Activated naive CD8-positive, alpha-beta T cell treated with anti-CD3 and anti-CD28 coated beads for 36 hours (primary cell): ENCODE measurements around the gene ROCK1. TPM values are rescaled to one million over a fixed set of nuclear protein-coding genes. Genes with fewer than 3 reads are reported as not detected.
"Not testable (repeated sequence)": the region's sequence is repeated elsewhere in the genome, so short reads cannot be mapped to it uniquely, and the experiment has no call there.

Experiments used
- DNase-seq: peaks from one replicate; pipeline ENCODE4 v3.0.0; 2021
- H3K27ac Mint-ChIP-seq: one replicate; pipeline ENCODE4 v1.8.0; 2022; ENCODE audit warnings: mild to moderate bottlenecking, moderate library complexity, mixed read lengths
- H3K27me3 Mint-ChIP-seq: one replicate; pipeline ENCODE4 v1.8.0; 2022; ENCODE audit warnings: mild to moderate bottlenecking, mixed read lengths
- H3K36me3 Mint-ChIP-seq: one replicate; pipeline ENCODE4 v1.8.0; 2021; ENCODE audit warnings: mild to moderate bottlenecking, mixed read lengths
- H3K4me1 Mint-ChIP-seq: one replicate; pipeline ENCODE4 v1.8.0; 2021; ENCODE audit warnings: mixed read lengths
- H3K4me3 Mint-ChIP-seq: one replicate; pipeline ENCODE4 v1.8.0; 2022; ENCODE audit warnings: mild to moderate bottlenecking, moderate library complexity, mixed read lengths
- H3K9me3 Mint-ChIP-seq: one replicate; pipeline ENCODE4 v1.8.0; 2022; ENCODE audit warnings: mixed read lengths
- total RNA-seq, 2 experiments: library from RNA; stranded (reverse); gene quantifications; one replicate each; pipeline ENCODE4 v1.2.3, GENCODE V29; 2021

Gene ROCK1
- total RNA-seq, 2 experiments from 2014 or later, result 47.1 to 48.0 TPM

DNA sequence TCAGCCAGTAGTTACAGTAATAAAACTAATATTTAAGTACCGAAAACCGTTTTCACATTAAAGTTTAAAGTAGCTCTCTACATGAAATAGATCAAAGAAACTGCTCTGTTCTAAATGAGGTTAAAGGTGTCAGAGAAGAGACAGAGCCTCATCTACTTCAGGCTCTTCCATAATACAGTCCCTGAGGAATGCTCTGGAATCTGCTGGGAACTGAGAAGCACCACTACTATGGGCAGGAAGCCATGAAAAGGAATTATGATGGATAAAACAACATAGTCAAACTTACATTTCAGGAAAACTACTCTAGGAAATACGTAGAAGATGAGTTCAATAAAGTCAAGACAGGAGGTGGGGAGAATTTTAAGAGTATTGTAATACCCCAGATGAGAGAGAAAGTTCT, 60.0 kb downstream of the ROCK1 start:
- Mint-ChIP-seq H3K9me3 (no peaks in the 10 kb centered on the region), H3K4me1 (peaks cover 29% of the 10 kb centered on the region), H3K27me3 (no peaks in the 10 kb centered on the region), H3K36me3 (peaks cover 14% of the 10 kb centered on the region), H3K4me3 (no peak overlapping the region), H3K27ac (no peak overlapping the region)
- no peak for DNase-seq

DNA sequence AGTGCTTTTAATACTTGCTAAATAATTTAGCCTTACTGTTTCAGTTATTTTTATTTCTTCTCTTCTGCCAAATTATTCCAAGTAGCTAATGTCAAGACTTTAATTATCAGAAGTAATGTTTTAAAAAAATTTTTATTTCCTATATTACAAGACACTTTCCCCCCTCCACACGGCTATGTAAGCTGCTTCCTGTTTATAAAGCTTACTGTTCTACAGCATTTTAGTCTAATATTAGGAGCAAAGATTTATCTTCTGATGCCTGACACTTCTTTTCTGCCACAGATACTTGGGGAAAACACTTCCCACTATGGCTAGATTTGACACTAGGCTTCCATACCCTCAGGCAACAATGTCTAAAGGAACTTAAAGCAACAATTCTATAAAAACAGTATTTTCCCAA, 62.3 kb downstream of the ROCK1 start:
- Mint-ChIP-seq H3K9me3 (no peaks in the 10 kb centered on the region), H3K27me3 (no peaks in the 10 kb centered on the region), H3K36me3 (peaks cover 17% of the 10 kb centered on the region), H3K4me3 (no peak overlapping the region), H3K4me1 (peaks cover 37% of the 10 kb centered on the region), H3K27ac (no peak overlapping the region)
- no peak for DNase-seq

- H3K9me3 Mint-ChIP-seq, result no peaks in the 10 kb centered on the region
- no peaks in the 10 kb centered on the region for H3K27me3 Mint-ChIP-seq
- no peak overlapping the region for H3K27ac Mint-ChIP-seq
- no peak for DNase-seq
- peaks cover 37% of the 10 kb centered on the region for H3K4me1 Mint-ChIP-seq
- H3K4me3 Mint-ChIP-seq, result no peak overlapping the region
- H3K36me3 Mint-ChIP-seq, result peaks cover 18% of the 10 kb centered on the region
Observed at GRCh38 chr18:21047126-21047525, 64.5 kb downstream of the ROCK1 start.

DNA sequence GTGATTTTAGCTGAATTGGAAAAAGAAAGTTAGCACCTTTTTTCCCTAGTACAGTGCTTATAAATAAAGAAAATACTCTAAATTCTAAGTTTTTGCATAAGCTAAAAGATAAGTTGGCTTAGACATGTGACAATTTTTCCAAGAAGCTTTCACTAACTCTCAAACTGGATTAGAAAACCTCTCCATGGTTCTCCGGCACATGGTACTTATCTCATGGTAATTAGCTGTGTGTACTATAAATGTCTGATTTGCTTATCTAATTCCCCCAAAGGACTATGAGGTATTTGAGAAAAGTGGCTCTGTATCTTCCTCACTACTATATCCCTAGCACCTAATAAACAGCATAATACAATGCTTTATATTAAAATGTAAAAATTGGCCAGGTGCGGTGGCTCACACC, 71.1 kb downstream of the ROCK1 start:
- Mint-ChIP-seq H3K36me3 (peaks cover 15% of the 10 kb centered on the region), H3K4me3 (no peak overlapping the region), H3K9me3 (no peaks in the 10 kb centered on the region), H3K4me1 (peaks cover 13% of the 10 kb centered on the region), H3K27me3 (no peaks in the 10 kb centered on the region), H3K27ac (no peak overlapping the region)
- DNase-seq, result no peak

DNA sequence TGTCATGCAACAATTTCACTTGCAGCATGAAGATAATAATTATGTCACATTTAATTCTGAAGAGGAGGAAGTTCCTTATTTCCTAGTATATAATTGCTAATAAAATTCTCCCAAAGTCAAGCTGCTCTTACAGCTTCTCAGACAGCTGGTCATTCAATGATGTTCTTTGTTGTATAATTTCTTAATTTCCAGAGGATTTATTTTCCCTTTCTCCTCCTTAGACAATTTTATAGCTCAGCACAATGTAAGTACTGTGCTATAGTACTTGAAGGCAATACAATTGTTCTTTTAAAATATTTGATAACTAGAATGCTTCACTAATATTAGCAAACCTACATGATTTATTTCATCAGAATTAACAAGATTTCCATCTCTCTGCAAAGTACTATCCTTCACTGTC, 73.4 kb downstream of the ROCK1 start:
- H3K4me1 Mint-ChIP-seq, result no peaks in the 10 kb centered on the region
- no peaks in the 10 kb centered on the region for H3K27me3 Mint-ChIP-seq
- H3K36me3 Mint-ChIP-seq, result peaks cover 22% of the 10 kb centered on the region
- H3K4me3 Mint-ChIP-seq, result no peak overlapping the region
- no peak overlapping the region for H3K27ac Mint-ChIP-seq
- H3K9me3 Mint-ChIP-seq, result peaks cover 2% of the 10 kb centered on the region
- no peak for DNase-seq

GRCh38 chr18:21031845-21032244, 79.8 kb downstream of the ROCK1 start:
- Mint-ChIP-seq H3K4me1 (no peaks in the 10 kb centered on the region), H3K4me3 (no peak overlapping the region), H3K36me3 (peaks cover 43% of the 10 kb centered on the region), H3K27ac (no peak overlapping the region), H3K27me3 (no peaks in the 10 kb centered on the region), H3K9me3 (peaks cover 13% of the 10 kb centered on the region)
- no peak for DNase-seq

GRCh38 chr18:21018257-21018656, 93.4 kb downstream of the ROCK1 start:
- H3K4me1 Mint-ChIP-seq, DNase-seq, H3K27me3 Mint-ChIP-seq, H3K4me3 Mint-ChIP-seq, H3K27ac Mint-ChIP-seq, H3K9me3 Mint-ChIP-seq: not testable (repeated sequence)
- H3K36me3 Mint-ChIP-seq, result peaks cover 46% of the 10 kb centered on the region

GRCh38 chr18:21012308-21012707, 99.3 kb downstream of the ROCK1 start:
- no peak for DNase-seq
- Mint-ChIP-seq H3K27ac (no peak overlapping the region), H3K36me3 (peaks cover 60% of the 10 kb centered on the region), H3K4me3 (no peak overlapping the region), H3K27me3 (no peaks in the 10 kb centered on the region), H3K4me1 (peaks cover 5% of the 10 kb centered on the region), H3K9me3 (peaks cover 16% of the 10 kb centered on the region)

DNA sequence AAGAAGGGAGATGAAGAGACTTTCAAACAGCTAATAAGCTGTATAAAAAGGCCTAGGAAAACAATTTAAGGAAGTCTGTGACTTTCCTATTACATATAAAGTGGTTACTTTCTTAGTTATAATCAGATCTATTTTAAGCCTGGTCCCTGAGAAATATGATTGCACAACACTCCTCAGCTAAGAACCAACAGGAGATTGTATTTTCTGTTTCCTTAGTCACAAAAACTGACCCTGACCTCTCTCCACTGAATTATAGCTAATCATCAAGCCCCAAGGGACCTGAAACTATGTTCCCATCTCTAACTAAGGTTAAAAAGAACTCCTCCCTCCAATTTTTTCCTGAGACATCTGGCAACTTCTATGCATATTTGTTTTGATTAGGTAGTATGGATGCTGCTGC, 106.9 kb downstream of the ROCK1 start:
- no peak overlapping the region for H3K27ac Mint-ChIP-seq
- H3K4me3 Mint-ChIP-seq, result no peak overlapping the region
- H3K27me3 Mint-ChIP-seq, result no peaks in the 10 kb centered on the region
- H3K4me1 Mint-ChIP-seq, result peaks cover 5% of the 10 kb centered on the region
- no peaks in the 10 kb centered on the region for H3K9me3 Mint-ChIP-seq
- no peak for DNase-seq
- peaks cover 20% of the 10 kb centered on the region for H3K36me3 Mint-ChIP-seq

DNA sequence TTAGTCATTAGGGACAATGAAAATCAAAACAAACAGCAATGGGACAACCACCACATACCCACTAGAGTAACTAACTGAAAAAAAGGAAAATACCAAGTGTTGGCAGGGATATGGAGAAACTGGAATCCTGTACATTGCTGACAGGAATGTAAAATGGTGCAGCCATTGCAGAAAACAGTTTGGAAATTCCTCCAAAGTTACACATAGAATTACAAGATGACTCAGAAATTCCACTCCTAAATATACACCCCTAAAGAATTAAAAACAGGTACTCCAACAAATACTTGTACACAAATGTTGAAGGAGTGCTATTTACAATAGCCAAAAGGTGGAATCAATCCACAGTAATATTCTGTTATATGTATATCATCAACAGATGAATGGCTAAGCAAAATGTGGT, 110.9 kb downstream of the ROCK1 start:
- Mint-ChIP-seq H3K36me3 (peaks cover 34% of the 10 kb centered on the region), H3K4me3 (no peak overlapping the region), H3K4me1 (peaks cover 18% of the 10 kb centered on the region), H3K27me3 (no peaks in the 10 kb centered on the region), H3K27ac (no peak overlapping the region), H3K9me3 (no peaks in the 10 kb centered on the region)
- no peak for DNase-seq

- H3K36me3 Mint-ChIP-seq, result peaks cover 27% of the 10 kb centered on the region
- H3K9me3 Mint-ChIP-seq, result no peaks in the 10 kb centered on the region
- peaks cover 15% of the 10 kb centered on the region for H3K4me1 Mint-ChIP-seq
- H3K27me3 Mint-ChIP-seq, result no peaks in the 10 kb centered on the region
- no peak overlapping the region for H3K27ac Mint-ChIP-seq
- no peak for DNase-seq
- H3K4me3 Mint-ChIP-seq, result no peak overlapping the region
Observed at GRCh38 chr18:20997371-20997770, 114.2 kb downstream of the ROCK1 start.

GRCh38 chr18:20996418-20996817, 115.2 kb downstream of the ROCK1 start:
- Mint-ChIP-seq H3K27me3 (no peaks in the 10 kb centered on the region), H3K4me1 (peaks cover 15% of the 10 kb centered on the region), H3K36me3 (peaks cover 27% of the 10 kb centered on the region), H3K4me3 (no peak overlapping the region), H3K9me3 (no peaks in the 10 kb centered on the region), H3K27ac (no peak overlapping the region)
- no peak for DNase-seq

- H3K9me3 Mint-ChIP-seq, result no peaks in the 10 kb centered on the region
- no peaks in the 10 kb centered on the region for H3K27me3 Mint-ChIP-seq
- peaks cover 2% of the 10 kb centered on the region for H3K4me1 Mint-ChIP-seq
- H3K27ac Mint-ChIP-seq, result no peak overlapping the region
- DNase-seq, result no peak
- H3K4me3 Mint-ChIP-seq, result no peak overlapping the region
- H3K36me3 Mint-ChIP-seq, result peaks cover 18% of the 10 kb centered on the region
Observed at GRCh38 chr18:20988726-20989125, 122.9 kb downstream of the ROCK1 start.

- H3K27me3 Mint-ChIP-seq, result no peaks in the 10 kb centered on the region
- H3K36me3 Mint-ChIP-seq, result peaks cover 23% of the 10 kb centered on the region
- H3K27ac Mint-ChIP-seq, result no peak overlapping the region
- H3K4me3 Mint-ChIP-seq, result no peak overlapping the region
- no peaks in the 10 kb centered on the region for H3K9me3 Mint-ChIP-seq
- no peak for DNase-seq
- no peaks in the 10 kb centered on the region for H3K4me1 Mint-ChIP-seq
Observed at GRCh38 chr18:20975077-20975476, 136.5 kb downstream of the ROCK1 start.

DNA sequence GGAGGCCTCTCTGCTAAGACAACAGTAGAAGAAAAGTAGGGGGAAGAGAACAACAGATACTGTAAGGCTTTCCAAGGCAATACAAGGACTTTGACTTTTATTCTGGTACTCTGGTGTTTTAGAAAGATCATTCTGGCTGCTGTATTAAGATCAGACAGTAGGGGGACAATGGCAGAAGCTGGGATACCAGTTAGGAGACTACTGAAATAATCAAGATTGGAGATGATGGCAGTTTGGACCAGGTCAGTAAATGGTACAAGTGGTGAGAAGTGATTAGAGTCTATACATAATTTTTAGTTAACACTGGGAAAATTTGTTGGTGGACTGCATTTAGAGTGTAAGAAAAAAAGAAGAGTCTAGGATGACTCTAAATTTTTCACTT, 139.7 kb downstream of the ROCK1 start:
- no peaks in the 10 kb centered on the region for H3K4me1 Mint-ChIP-seq
- peaks cover 24% of the 10 kb centered on the region for H3K36me3 Mint-ChIP-seq
- H3K9me3 Mint-ChIP-seq, result no peaks in the 10 kb centered on the region
- no peaks in the 10 kb centered on the region for H3K27me3 Mint-ChIP-seq
- H3K4me3 Mint-ChIP-seq, result no peak overlapping the region
- H3K27ac Mint-ChIP-seq, result no peak overlapping the region
- no peak for DNase-seq

- H3K27ac Mint-ChIP-seq, result no peak overlapping the region
- peaks cover 14% of the 10 kb centered on the region for H3K36me3 Mint-ChIP-seq
- H3K4me3 Mint-ChIP-seq, result no peak overlapping the region
- no peak for DNase-seq
- no peaks in the 10 kb centered on the region for H3K4me1 Mint-ChIP-seq
- H3K9me3 Mint-ChIP-seq, result no peaks in the 10 kb centered on the region
- H3K27me3 Mint-ChIP-seq, result no peaks in the 10 kb centered on the region
Observed at GRCh38 chr18:20966795-20967194, 144.8 kb downstream of the ROCK1 start.

DNA sequence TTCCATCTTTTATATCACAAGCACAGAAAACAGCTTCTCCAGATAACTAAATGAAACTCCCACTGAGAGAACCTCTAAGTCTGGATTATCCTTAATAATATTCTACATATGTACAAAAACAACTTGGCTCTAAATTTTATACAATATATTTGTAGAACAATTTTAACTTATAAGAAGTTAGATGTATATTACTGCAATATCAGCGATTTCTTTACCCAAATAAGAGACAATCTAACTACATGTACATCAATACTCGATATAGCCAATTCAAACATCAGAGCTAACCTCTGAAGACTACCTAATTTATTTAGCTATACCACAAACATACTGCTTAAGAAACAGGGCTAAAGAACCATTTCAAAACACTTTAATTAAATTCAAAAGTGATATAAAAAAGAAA, 148.6 kb downstream of the ROCK1 start:
- Mint-ChIP-seq H3K4me1 (no peaks in the 10 kb centered on the region), H3K4me3 (no peak overlapping the region), H3K36me3 (peaks cover 11% of the 10 kb centered on the region), H3K9me3 (no peaks in the 10 kb centered on the region), H3K27ac (no peak overlapping the region), H3K27me3 (no peaks in the 10 kb centered on the region)
- no peak for DNase-seq
